Tongue (tissue), 2 donors: Measurements from ENCODE around the gene SLC2A1. TPM values are rescaled to one million over a fixed set of nuclear protein-coding genes. Genes with fewer than 3 reads are reported as not detected.

ENCODE experiments used
- DNase-seq: peaks from one replicate; pipeline ENCODE4 v3.0.0-alpha.2; 2015
- total RNA-seq: library from RNA; depleted of rRNA; stranded (reverse); fragments of >200 nt; gene quantifications from one replicate; pipeline ENCODE4 v1.2.3, GENCODE V29; 2014

SLC2A1 gene
- total RNA-seq, result 124 TPM

GRCh38 chr1:42958488-42959319 is at the start of gene SLC2A1:
Gene SLC2A1, minus strand, starts transcription at chr1:42958868. Its CDS starts 217 bp downstream, at chr1:42958651.
- DNase-seq, result peak; percentile 96

DNA sequence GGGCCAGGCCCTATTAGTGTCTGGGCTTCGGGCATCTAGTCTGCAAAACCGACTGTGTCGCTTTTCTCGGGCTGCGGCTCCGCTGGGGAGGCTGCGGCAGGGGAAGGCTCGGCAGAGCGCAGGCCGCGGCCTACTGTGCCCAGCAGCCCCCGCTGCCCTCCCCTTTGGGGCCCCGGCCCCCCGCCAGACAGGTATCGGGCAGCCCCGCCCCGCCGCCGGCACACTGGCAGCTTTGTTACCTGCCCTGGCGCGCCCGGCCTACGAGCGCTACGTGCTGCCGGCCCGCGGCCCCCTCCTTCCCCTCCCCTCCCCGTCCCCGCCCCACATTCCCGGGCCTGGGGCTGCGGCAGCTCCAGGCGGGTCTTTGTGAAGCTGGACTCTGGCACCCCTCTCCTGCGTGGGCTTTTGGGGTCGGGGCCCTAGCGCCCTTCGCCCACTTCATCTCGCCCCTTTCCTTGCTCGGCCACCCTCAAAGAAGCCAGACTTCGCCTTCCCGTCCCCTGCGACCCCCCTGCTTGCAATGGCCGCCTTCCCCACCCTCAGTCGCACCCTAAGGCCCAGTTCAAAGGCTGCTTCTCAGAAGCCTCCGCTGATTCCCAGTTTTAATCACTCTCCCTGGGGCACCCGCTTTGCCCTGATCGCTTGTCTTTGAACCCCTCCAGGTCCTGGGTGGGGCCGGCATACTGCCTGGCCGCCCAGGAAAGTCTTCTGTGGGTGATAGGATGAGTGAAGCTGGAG is 48.9 kb upstream of the SLC2A1 start:
- DNase-seq, result peak; percentile 72

- peak; percentile 12 for DNase-seq
Measured at GRCh38 chr1:43005460-43006361, 47.0 kb upstream of the SLC2A1 start.

- no peak for DNase-seq
Measured at GRCh38 chr1:43004587-43005459, 46.2 kb upstream of the SLC2A1 start.

DNA sequence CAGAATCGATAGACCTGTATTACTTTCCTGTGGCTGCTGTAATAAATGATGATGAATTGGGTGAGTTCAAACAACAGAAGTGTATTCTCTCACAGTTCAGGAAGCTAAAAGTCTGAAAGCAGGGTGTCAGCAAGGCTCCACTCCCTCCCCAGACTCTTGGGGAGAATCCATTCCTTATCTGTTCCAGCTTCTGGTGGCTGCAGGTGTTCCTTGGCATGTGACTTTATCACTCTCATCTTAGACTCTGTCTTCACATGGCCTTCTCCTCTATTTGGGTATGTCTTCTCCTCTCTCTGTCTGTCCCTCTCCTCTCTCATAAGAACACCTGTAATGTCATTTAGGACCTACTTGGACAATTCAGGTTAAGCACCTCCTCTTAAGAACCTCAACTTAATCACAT is 44.1 kb upstream of the SLC2A1 start:
- DNase-seq, result no peak

GRCh38 chr1:43002116-43002515 is 43.4 kb upstream of the SLC2A1 start:
- DNase-seq, result no peak

- no peak for DNase-seq
Measured at GRCh38 chr1:43001434-43001833, 42.8 kb upstream of the SLC2A1 start.

DNA sequence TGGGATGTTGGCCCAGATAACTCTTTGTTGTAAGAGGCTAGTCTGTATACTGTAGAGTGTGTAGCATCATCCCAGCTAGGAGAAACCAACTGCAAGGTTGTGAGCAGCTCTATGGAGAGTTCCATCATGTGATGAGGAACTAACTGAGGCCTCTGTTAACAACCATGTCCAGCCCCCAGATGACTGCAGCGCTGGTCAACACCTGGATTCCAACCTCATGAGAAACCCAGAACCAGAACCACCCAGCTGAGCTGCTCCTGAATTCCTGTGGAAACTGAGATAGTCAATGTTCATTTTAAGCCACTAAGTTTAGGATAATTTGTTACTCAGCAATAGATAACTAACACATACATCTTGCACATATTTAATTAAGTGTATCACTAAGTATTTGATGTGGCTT is 41.6 kb upstream of the SLC2A1 start:
- no peak for DNase-seq

GRCh38 chr1:42999308-42999707 is 40.6 kb upstream of the SLC2A1 start:
- DNase-seq, result no peak

DNA sequence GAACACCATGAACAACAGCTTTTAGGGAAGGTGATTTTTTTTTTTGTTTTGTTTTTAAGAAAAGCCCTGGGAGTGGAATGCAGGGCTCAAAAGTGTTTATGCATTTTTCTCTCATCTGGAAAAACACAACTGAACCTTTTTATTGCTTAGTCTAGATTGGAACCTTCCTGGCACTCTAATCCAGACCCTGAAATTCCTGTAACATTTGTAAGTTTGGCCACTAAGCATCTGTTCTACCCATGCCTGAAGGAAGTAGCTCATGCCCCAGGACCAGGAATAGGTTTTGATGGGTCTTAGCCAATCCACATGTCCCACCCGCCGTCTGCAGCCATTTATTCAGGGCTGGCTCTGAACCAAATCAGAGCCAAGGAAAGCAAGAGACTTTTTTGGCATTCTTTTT is 39.7 kb upstream of the SLC2A1 start:
- peak; percentile 51 for DNase-seq

DNA sequence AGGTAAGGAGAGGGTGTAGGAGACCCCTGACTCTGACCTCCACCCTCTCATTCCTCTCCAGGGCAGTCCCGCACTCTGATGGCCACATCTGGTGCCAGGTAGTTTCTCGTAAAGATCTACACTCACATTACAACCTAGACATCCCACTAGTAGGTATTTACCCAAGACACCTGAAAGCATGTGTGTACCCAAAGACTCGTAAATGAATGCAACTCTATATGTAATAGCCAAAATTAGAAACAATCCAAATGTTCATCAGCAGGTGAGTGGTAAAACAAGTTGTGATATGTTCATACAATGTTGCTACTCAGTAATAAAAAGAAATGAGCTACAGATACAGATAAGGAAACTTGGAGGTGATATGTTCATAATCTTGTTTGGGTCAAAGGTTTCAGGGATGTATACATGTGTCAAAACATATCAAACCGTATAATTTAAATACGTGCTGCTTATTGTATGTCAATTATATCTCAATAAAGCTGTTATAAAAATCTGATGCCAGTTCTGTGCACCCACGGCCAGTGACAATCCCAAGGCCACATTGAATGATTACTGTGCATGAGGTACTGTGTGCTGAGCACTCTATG is 37.8 kb upstream of the SLC2A1 start:
- no peak for DNase-seq

- peak; percentile 9 for DNase-seq
Measured at GRCh38 chr1:42993502-42994136, 35.0 kb upstream of the SLC2A1 start.

DNA sequence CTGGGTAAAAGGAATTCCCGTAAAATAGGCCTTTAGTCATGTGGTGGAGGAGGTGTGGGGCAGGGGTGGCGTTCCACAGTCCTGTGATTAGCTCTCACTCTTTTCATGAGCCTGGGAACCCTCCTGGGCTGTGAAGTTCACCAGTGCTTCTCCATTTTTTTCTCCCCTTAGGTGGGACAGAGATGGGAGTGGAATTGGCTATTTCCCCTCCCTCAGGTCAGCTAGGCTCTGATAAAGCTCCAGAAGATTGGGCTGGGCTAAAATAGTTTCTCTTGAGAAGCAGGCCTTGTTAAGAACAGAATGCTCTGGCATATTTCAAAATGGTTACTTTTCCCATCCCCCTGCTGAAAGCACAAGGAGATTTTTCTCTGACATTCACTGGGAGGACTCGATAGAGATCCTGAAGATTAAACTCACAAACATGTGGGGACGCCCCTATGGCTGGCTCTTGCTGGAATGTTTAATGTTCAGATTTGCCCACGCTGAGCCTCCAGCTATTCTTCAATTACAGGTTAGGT is 33.4 kb upstream of the SLC2A1 start:
- peak; percentile 18 for DNase-seq

DNA sequence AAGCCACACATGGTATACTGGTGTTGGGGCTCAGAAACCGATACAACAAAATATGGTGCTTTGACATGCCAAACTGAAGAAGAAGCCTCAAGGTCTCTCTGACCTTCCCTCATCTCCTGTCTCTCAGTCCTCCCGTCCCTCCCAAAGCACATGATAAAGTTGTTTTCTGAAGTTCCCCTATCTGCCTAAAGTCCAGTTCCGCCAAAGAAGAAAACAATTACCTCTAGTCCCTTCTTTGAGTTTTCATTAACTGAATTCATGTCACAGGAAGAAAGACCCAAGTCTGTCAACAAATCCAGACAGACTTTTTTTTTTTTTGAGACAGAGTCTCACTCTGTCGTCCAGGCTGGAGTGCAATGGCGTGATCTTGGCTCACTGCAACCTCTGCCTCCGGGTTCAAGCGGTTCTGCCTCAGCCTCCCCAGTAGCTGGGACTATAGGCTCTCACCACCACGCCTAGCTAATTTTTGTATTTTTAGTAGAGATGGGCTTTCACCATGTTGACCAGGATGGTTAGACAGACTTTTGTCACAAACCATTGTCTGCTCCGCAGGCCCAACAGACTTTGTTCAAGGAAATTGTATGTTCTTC is 32.2 kb upstream of the SLC2A1 start:
- DNase-seq, result no peak

GRCh38 chr1:42983693-42984092 is 25.0 kb upstream of the SLC2A1 start:
- DNase-seq, result no peak

GRCh38 chr1:42983253-42983652 is 24.6 kb upstream of the SLC2A1 start:
- DNase-seq, result no peak

DNA sequence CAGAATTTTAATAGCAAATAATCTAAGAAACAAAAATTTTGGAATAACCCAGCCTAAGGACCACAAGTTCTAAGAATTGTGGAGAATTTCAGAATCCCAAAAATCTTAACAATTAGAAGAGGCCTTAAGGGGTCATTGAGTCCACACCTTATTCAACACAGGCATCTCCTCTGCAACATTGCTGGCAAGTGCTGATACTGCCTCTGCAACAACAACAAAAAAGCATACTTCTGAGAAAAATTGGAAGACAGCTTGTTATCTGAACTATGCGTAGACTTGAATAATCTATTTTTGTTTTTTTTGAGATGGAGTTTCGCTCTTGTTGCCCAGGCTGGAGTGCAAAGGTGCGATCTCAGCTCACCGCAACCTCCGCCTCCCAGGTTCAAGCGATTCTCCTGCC is 24.0 kb upstream of the SLC2A1 start:
- no peak for DNase-seq

GRCh38 chr1:42981871-42982270 is 23.2 kb upstream of the SLC2A1 start:
- DNase-seq, result no peak

- DNase-seq, result no peak
Measured at GRCh38 chr1:42981255-42981805, 22.7 kb upstream of the SLC2A1 start.
